SHP77 (cell line): ENCODE results near the gene BANK1.

Experiments used
- DNase-seq, 2 experiments: peaks; one replicate each; lab custom pipeline; 2025; lab: John Stamatoyannopoulos, UW

Gene BANK1, protein sequence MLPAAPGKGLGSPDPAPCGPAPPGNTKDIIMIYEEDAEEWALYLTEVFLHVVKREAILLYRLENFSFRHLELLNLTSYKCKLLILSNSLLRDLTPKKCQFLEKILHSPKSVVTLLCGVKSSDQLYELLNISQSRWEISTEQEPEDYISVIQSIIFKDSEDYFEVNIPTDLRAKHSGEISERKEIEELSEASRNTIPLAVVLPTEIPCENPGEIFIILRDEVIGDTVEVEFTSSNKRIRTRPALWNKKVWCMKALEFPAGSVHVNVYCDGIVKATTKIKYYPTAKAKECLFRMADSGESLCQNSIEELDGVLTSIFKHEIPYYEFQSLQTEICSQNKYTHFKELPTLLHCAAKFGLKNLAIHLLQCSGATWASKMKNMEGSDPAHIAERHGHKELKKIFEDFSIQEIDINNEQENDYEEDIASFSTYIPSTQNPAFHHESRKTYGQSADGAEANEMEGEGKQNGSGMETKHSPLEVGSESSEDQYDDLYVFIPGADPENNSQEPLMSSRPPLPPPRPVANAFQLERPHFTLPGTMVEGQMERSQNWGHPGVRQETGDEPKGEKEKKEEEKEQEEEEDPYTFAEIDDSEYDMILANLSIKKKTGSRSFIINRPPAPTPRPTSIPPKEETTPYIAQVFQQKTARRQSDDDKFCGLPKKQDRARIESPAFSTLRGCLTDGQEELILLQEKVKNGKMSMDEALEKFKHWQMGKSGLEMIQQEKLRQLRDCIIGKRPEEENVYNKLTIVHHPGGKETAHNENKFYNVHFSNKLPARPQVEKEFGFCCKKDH

DNA sequence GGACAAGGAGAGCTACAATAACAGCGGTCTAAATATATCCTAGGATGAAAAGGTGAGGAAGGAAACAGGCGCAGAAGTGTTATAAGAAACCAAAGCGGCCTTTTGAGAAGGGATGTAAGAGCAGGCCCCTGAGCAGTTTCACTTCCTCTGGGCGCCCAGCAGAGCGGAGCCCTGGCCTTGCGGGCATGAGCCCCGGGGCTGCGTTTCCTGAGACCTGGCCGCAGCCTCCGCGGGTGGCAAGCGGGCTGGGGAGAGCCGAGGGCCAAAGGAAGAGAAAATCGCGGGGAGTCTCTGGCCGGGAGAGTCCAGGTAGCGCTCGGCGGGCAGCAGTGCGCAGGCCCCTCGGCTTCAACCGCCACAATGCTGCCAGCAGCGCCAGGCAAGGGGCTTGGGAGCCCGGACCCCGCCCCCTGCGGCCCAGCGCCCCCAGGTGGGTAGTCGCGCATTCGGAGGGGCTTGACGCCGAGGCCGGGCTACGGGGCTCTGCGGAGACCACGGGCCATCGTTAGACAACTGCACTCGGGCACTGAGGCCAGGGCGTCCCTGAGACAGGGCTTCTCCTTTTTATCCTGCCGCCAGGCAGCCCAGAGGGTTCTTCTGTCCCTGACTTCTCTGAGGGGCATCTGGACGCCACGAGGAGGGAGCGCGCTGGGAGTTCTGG lies at the start of gene BANK1:
TSS of gene BANK1 (plus strand) at position 210 of the 661 bp plus-strand sequence. CDS start at position 361, 151 bp downstream.
- DNase-seq: no peak

DNA sequence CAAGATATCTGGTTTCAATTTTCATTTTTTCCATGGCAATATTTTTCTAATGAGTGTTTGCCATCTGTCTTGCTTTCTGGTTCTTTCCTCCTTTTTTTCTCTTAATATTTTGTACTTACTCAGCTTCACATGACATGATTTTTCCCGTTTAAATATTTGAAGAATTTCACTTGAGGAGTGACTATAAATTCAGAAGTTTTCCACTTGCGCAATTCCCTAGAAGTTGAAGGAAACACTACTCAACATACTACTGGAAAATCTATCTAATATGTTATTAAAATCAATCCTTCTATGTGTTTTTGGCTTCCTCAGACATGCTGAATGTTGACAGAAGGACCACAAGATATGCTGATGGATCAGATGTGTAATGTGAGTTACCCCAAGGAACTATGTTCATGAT lies 36.8 kb upstream of the BANK1 start:
- DNase-seq: no peak

DNA sequence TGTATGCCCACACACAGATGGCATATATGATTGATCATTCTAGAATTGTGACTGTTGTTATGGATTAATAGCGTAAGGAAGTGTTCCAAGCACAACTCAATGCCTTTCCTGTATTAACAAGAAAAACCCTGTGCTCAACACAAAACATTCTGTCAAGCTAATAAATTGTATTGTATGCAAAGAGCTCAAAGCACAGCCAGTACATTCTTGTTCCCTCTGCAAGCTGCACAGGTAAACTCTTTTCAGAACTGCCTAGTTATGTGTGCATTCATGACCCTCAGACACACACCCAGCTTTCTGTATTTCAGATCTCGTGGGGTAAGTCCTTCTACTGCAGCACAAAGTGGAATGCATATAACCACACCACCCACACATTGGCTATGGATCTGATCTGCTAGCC lies 34.3 kb upstream of the BANK1 start:
- DNase-seq: no peak

DNA sequence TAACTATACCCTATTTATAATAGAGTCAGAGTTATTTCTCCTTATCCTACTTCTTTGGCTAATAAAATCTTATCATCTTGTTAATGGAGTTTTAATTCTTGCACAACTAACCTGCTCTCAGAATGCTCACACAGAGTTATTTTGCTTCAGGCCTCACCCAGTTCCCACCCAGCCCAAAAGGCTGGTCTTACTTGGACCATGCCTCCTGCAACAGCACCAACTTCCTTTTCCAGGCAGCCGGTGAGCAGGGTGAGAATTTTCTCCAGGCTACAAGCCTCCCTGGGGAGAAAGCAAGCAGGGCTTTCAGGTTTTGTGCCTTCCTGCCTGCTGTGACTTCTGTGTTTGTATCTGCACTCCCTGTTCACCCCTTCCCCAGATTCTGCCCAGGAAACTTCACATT lies 29.1 kb upstream of the BANK1 start:
- no peak for DNase-seq

DNA sequence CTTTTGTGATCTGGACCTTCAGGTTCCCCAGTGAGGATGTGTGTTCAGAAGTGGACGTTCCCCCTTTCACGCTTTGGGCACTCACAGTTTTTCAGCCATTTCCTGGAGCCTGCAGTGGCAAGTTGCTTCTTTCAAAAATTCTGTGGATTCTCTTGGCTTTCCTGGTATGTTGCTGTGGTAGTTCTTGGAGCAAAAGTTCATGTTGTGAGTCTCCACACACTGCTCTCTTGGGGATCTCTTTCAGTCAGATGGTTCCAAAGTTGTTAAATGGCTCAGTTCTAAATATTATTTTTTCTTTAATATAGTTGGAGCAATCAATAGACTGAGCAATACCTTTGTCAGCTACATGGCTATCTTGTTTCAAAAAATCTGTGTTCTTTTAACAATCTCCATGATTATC lies 28.5 kb upstream of the BANK1 start:
- DNase-seq: no peak

DNA sequence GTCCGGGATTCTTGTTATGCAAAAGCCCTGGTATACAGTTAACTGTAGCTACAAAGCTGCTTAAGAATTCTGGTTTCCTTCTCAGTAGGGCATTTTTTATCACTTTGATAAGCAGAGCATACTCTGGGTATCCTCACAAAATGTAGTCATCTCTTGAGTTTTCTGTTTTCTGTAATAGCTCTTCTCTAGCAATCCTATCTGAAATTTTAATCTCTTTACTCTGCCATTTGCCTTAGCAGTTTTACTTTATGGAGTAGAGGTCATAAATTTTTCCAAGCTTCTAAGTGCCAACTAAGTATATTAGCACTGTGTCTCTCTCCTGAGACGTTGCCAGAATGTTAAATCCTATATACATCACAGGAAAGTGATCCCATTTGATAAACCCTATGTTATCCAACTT lies 28.0 kb upstream of the BANK1 start:
- DNase-seq: no peak

DNA sequence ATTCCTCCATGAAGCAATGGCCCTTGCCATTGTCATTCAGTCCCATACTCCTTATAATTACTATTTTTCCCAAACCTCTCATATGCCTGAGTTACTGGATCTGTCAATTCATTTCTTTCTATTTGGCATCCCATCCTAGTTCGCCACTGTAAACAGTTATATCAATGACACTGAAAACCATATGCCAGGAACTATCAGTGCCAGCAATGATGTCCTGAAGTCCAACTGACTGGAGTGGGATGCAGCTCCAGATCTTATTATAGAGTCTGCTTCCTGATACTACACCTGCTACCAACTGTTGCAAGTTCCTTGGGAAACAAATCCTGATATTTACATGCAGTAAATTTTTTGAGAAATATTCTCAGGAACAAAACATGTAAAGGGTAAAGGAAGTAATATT lies 27.0 kb upstream of the BANK1 start:
- DNase-seq: no peak

DNA sequence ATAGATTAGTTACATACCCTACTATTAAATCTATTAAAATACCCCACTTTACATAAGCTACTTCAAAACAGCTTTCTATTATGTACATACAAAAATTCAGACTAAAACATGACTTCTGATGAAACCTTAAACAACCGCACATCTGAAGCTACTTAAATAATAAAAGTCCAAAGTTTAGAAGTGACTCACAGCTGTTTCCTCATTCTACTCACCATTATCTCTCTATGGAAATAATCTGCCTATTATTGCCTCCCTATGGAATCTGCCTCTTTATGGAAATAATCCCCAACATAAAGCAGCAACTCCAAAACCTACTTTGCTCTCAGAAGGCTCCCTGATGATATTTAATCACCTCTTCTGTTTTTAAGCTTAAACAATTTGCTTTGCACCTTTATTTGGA lies 15.7 kb upstream of the BANK1 start:
- no peak for DNase-seq

DNA sequence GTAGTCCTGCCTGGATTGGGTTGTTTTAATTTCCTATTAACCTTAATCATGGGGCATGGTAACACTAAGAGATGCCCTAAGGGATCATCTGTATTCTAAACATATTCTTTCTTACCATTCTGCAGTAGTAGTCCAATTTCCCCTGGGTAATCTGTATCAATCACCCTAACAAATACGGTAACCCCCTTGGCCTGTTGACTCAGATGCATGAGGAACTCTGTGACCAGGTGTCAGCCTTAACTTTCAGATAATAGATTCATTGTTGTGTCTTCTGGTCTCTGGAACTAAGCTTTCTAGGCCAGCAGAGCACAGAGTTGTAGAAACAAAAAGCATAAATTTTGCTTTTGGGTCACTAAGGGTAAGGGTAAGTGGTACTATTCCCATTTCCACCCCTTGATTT lies 13.1 kb upstream of the BANK1 start:
- no peak for DNase-seq

DNA sequence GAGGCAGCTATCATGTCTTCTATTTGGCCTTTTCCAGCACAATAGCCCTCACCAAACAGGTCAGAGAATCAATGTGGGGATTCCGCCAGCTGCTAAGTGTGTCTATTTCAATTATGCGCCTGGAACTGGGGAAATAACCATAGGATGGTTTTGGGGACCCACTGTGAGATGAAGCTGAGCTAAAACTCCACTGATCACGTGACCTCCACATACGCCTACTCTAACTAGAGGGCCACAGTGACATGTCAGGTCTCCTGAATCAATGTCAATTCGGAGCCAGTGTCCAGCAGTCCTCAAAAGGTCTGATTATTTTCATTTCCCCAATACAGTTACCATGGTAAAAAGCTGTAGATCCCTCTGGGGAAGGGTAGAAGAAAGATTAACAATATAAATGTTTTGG lies 10.2 kb upstream of the BANK1 start:
- DNase-seq: no peak

DNA sequence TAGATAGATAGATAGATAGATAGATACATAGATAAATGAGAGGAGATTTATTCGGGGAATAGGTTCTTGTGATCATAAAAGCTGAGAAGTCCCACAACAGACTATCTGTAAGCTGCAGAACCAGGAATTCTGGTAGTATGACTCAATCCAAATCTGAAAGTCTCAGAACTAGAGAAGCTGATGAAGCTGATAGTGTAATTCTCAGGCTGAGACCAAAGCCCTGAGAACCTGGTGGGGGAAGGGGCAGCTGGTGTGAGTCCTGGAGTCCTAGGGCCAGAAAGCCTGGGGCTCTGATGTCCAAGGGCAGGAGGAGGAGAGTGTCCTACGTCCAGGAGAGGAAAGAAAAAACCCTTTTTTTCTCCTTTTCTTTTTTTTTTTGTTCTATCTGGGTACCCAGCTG lies 8.0 kb upstream of the BANK1 start:
- DNase-seq: no peak

DNA sequence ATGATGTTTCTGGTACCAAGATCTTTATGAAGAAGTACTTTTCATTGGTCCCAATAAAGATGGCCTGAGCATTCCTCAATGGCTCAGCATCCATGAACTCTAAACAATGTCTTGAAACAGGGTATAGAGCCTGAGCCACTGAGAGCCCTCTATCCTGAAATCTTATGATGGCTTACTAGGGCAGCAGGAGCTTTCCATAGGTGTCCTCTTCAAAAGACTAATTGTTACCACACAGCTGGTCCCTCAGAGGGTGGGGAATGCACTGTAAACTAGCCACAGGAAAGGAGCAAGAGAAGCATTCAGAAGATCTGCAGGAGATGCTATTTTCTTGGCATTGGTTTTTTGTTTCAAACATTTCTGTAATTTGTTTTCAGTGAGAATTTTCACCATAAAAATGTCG lies 5.6 kb upstream of the BANK1 start:
- DNase-seq: no peak

DNA sequence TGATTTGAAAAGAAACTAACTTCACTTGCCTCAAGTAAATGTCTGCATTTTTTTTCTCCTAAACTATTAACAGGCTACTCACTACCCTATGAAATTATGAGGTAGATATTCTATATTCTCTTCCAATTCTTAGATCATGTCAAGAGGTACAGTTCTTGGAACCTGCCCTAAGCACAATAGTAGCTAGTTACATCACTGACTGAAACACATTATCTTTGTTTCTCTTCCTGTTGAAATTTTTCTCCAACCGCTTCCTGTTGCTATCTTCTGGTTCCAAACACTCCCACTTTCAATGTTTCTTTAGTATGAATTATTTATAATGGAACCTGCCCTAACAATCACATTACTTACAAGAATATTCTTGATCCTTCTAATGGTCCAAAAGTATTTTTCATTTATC lies 5.0 kb upstream of the BANK1 start:
- DNase-seq: no peak

DNA sequence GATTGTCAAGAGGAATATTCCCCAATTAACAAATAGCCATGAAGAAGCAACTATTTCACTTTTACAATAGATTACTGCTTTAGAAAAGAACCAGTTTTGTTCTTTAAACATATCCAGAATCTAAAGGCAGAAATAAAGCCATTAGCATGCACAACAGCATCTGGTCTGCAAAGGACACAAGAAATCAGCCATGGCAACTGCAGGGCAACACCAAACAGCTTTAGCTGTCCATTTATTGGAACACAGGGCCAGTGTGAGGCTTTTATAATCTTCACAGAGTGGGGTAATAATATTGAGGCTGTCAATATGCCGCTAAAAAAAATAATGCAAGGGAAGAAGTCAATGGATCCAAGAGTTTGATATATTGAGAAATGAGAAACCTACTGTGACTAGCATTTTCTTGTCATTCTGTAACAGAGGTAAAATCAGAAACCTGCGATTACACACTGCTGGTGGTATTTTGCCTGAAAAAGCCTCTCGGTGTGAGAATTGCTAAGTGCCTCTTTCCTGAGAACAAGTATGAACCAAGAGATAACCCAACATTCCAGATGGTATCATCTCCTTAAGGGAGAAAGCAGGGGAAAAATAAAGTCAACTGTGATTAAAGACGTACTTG lies 2.7 kb upstream of the BANK1 start:
- no peak for DNase-seq

DNA sequence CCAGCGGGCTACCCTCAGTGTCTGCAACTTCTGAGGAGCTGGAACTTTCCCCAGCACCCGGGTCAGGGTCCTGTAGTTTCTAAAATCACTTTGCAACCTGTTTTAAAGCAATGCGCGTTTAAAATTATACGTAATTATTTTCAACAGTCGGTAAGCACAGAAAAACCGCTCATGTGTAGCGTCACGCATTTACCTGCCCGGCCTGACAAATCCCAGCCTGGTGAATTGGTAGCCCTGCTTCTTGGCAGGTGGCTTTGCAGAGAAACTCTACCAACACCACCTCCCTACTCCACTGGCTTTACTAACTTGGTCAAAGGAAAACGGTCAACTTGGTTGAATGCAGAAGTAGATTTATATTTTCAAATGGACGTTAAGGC lies 640 bp downstream of the BANK1 start:
- DNase-seq: no peak

DNA sequence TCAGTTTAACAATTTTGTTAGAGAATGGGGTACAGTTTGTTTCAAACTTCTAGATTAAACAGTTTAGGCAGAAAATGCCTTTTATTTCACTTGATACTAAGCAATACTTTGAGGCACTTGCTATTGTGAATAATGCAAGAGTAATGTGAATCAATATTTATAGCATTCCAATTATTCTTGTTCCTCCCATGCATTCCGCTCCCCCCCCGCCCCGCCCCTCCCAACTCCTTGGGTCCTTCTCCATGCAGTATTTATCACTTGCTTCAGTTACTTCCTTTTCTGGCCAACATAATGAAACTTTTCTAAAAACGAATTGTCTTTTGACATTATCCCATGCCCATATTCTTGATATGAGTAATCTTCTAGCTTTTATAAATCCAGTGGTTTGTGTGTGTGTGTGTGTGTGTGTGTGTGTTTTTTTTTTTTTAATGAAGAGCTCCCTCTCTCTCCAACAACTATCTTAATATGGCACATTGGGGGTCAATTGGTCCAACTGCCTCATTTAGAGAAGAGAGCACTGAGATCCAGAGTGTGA lies 1.6 kb downstream of the BANK1 start:
- DNase-seq: no peak

DNA sequence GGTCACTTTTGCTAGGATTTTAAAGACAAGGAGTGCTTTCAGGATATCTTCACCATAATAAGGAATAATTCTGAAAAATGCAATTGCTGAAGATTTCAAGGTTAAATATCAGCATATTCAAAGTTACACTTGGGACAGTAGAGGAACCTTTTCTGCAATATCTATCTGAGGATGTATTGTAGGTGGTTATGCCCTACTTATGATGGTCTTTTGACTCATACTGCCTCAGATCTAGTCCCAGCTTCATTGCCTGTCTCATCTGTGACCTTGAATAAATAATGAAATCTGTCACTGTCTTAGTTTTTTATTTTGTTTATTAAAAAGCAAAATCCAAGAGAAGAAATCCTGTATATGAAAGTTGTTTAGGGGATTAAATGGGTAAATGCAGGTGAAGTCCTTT lies 2.9 kb downstream of the BANK1 start:
- no peak for DNase-seq

DNA sequence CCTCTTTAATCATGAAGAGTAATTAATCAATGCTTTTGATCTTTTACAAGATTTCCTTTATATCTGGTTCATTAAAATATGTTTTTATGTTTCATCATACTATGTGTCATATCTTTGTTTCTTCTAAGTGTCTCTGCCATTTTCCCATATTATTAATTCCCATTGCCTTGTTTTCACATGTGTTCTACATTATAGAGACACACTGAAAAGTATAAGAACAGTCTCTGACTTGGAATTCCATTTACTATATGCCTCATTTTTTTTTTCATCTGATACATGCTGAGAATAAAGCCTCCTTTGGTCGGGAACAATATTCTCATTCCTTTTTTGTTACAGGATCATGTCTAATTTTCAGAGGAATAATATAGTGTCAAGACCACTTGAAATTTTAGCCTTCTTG lies 4.3 kb downstream of the BANK1 start:
- DNase-seq: no peak

DNA sequence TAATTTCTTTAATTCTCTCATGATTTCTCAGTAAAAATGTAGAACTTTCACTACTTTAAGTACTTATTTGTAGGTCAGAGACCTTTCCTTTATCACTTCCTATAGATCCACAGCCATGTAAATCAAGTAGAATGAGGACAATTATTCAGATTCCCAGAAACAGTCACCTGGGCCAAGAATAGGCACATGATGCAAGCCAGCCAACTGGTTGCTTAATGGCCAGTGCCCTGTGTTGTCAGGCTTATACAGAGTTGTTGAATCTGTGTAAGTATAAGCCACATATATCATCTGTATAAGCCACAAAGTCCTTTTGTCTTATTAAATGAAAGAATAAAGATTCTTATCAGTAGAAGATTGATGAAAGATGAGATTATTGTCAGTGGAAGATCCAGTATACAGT lies 5.2 kb downstream of the BANK1 start:
- DNase-seq: no peak

DNA sequence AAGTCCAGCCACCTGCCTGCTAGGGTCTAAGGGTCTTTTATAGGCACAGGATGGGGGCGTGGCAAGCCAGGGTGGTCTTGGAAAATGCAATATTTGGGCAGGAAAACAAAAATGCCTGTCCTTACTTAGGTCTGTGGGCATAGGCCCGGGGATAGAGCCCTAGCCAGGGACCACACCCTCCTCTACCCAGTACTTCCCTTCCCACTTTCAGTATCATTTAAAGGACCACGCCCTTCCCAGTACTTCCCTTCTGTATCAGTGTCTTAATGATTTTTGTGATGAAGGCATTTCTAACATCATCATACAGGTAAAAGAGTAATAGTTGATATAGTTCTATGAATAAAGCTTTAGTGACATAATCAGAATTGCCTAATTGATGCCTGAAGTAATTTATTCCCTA lies 11.4 kb downstream of the BANK1 start:
- DNase-seq: no peak

DNA sequence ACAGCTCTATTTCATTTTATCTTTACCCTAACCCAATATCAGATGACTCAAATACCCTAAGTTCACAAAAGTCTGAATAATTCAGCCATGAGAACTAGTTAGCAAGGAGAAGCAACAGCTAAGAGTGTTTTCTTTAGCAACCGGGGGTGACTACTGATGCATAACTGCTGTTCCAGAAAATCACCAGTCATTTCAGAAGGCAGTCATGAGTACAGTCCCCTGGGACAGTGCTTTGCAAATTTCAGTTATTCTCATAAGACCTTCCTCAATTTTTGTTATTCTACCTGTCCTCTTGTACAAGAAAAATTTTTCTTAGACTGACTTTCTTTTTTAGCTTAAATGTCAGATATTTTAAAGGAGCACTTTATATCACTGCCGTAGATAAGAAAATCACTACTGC lies 16.4 kb downstream of the BANK1 start:
- no peak for DNase-seq

DNA sequence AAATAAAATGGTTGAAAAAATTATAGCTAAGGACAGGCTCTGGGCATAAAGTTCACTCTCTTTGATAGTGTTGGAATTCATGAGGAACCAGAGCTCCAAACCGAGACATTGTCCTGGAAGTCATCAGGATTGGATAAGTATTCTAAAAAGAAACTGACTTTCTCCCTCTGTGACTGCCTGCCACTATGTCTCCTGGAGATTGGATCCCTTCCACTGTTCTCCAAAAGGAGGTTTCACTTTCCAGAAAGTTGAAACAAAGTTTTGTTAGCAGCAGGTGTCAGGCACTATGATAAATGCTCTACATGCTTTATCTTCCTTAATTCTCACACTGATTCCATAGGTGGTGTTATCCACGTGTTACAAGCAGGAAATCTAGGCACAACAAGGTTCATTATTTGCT lies 16.8 kb downstream of the BANK1 start:
- DNase-seq: no peak
